Vagina (tissue), 2 donors: ENCODE results near the gene OR4M1.
"Not testable (repeated sequence)": the region's sequence is repeated elsewhere in the genome, so short reads cannot be mapped to it uniquely, and the experiment has no call there.

Experiments used
- POLR2A ChIP-seq, 2 donors: fragments of 450-650 bp; IDR thresholded peaks; one replicate each; pipeline ENCODE4 v1.6.1; 2017; ENCODE audit warnings: antibody characterized with exemption in 2 of 2, mild to moderate bottlenecking in 2 of 2, moderate library complexity in 2 of 2
- TF ChIP-seq, protein P1 (sequence below), 3 experiments: fragments of 450-650 bp in 2 of 3; fragments of 200-600 bp in 1 of 3; sonication (generic) in 1 of 3; IDR thresholded peaks; one replicate each; pipeline ENCODE4 v1.5.1; 2017 to 2019; ENCODE audit warnings: antibody characterized with exemption in 3 of 3, mild to moderate bottlenecking in 2 of 3, moderate library complexity in 2 of 3

- TF ChIP-seq, protein P1, sequence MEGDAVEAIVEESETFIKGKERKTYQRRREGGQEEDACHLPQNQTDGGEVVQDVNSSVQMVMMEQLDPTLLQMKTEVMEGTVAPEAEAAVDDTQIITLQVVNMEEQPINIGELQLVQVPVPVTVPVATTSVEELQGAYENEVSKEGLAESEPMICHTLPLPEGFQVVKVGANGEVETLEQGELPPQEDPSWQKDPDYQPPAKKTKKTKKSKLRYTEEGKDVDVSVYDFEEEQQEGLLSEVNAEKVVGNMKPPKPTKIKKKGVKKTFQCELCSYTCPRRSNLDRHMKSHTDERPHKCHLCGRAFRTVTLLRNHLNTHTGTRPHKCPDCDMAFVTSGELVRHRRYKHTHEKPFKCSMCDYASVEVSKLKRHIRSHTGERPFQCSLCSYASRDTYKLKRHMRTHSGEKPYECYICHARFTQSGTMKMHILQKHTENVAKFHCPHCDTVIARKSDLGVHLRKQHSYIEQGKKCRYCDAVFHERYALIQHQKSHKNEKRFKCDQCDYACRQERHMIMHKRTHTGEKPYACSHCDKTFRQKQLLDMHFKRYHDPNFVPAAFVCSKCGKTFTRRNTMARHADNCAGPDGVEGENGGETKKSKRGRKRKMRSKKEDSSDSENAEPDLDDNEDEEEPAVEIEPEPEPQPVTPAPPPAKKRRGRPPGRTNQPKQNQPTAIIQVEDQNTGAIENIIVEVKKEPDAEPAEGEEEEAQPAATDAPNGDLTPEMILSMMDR (IDR thresholded peaks at IDR 0.05) = not testable (repeated sequence)
- TF ChIP-seq POLR2A (IDR thresholded peaks at IDR 0.05) = not testable (repeated sequence)
Observed at GRCh38 chr14:19787318-19787717, 14.0 kb downstream of the OR4M1 start.
